Astrocyte (in vitro differentiated cells and primary cell): Measurements from ENCODE around the gene TMEM9. TPM values are rescaled to one million over a fixed set of nuclear protein-coding genes. Genes with fewer than 3 reads are reported as not detected.
A peak's percentile ranks its signal among the peaks of the same experiment; 100 is the strongest.

ENCODE experiments used
- DNase-seq: peaks from one replicate; pipeline ENCODE4 v3.0.0-alpha.2; 2010; ENCODE audit warnings: low read depth
- FAIRE-seq: peaks from 2 replicates; lab custom pipeline; 2011; peaks lifted over from hg19 to GRCh38; lab: Jason Lieb, UNC
- H2AFZ ChIP-seq: 2 replicates; pipeline ENCODE4 v1.6.0; 2012; ENCODE audit warnings: low read depth, low read length, inconsistent platforms
- H3K27ac ChIP-seq: 2 replicates; pipeline ENCODE4 v1.5.1; 2011; ENCODE audit warnings: low read depth, low read length, inconsistent platforms
- H3K27me3 ChIP-seq: 2 replicates; pipeline ENCODE4 v1.6.0; 2011; ENCODE audit warnings: low read length, inconsistent platforms; ENCODE audit not compliant: insufficient read depth
- H3K36me3 ChIP-seq: 2 replicates; pipeline ENCODE4 v1.5.1; 2011; ENCODE audit warnings: low read length, inconsistent platforms; ENCODE audit not compliant: insufficient read depth
- H3K4me1 ChIP-seq: 2 replicates; pipeline ENCODE4 v1.5.1; 2011; ENCODE audit warnings: low read length, inconsistent platforms; ENCODE audit not compliant: insufficient read depth
- H3K4me2 ChIP-seq: 2 replicates; pipeline ENCODE4 v1.6.0; 2012; ENCODE audit warnings: low read length, inconsistent platforms
- H3K4me3 ChIP-seq: 2 replicates; pipeline ENCODE4 v1.5.1; 2011; ENCODE audit warnings: low read depth, mild to moderate bottlenecking, low read length, inconsistent platforms; ENCODE audit not compliant: insufficient read depth
- H3K79me2 ChIP-seq: 2 replicates; pipeline ENCODE4 v1.6.0; 2012; ENCODE audit warnings: mild to moderate bottlenecking, low read length, inconsistent platforms; ENCODE audit not compliant: insufficient read depth
- H3K9ac ChIP-seq: 2 replicates; pipeline ENCODE4 v1.6.0; 2012; ENCODE audit warnings: mild to moderate bottlenecking, low read length, inconsistent platforms
- H3K9me3 ChIP-seq: 2 replicates; pipeline ENCODE4 v1.5.1; 2012; ENCODE audit warnings: low read depth, mild to moderate bottlenecking, low read length, inconsistent platforms; ENCODE audit not compliant: insufficient read depth
- H4K20me1 ChIP-seq: 2 replicates; pipeline ENCODE4 v1.6.0; 2012; ENCODE audit warnings: low read length, inconsistent platforms; ENCODE audit not compliant: insufficient read depth
- H3K27ac Mint-ChIP-seq: one replicate; pipeline ENCODE4 v1.8.0; 2021; ENCODE audit warnings: mild to moderate bottlenecking, mixed read lengths; ENCODE audit not compliant: unreplicated experiment
- H3K27me3 Mint-ChIP-seq: one replicate; pipeline ENCODE4 v1.8.0; 2021; ENCODE audit warnings: low read depth, mixed read lengths; ENCODE audit not compliant: unreplicated experiment
- H3K36me3 Mint-ChIP-seq: one replicate; pipeline ENCODE4 v1.8.0; 2021; ENCODE audit warnings: low read depth, mixed read lengths; ENCODE audit not compliant: unreplicated experiment
- H3K4me1 Mint-ChIP-seq: one replicate; pipeline ENCODE4 v1.8.0; 2021; ENCODE audit warnings: low read depth, mixed read lengths; ENCODE audit not compliant: unreplicated experiment
- H3K4me3 Mint-ChIP-seq: one replicate; pipeline ENCODE4 v1.8.0; 2021; ENCODE audit warnings: mild to moderate bottlenecking, moderate library complexity, mixed read lengths; ENCODE audit not compliant: unreplicated experiment
- H3K9me3 Mint-ChIP-seq: one replicate; pipeline ENCODE4 v1.8.0; 2021; ENCODE audit warnings: mild to moderate bottlenecking, mixed read lengths; ENCODE audit not compliant: unreplicated experiment
- CTCF ChIP-seq: IDR thresholded peaks from 2 replicates; pipeline ENCODE4 v1.5.1; 2011; ENCODE audit warnings: low read depth, mild to moderate bottlenecking, inconsistent platforms, low read length, moderate library complexity; ENCODE audit not compliant: insufficient read depth
- EZH2 ChIP-seq: IDR thresholded peaks from 2 replicates; pipeline ENCODE4 v1.6.1; 2012; ENCODE audit warnings: mild to moderate bottlenecking, low read length, inconsistent platforms; ENCODE audit not compliant: insufficient read depth
- total RNA-seq: library from RNA; stranded (reverse); gene quantifications from 2 replicates; pipeline ENCODE4 v1.2.1, GENCODE V29; 2021

Gene TMEM9
- total RNA-seq, 1 donor from 2014 or later, result 88.1 TPM

DNA sequence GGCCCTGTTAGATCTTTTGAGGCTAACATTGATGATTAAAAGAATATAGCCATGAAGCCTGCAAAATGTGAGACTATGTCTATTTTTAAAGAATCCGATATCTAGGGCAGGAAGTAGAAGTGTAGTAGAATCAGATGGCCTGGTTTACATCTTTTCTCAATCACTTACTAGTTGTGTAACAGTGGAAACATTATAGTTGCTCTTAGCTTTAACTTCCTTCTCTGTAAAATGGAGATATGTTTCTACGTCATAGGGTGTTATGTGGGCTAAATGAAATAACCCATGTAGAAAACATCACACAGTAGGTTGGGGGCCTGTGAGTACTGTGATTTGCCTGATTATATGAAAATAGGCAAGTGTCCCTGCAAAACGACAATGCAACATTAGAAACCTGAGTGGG lies 31.9 kb upstream of the TMEM9 start:
- DNase-seq (no peak), FAIRE-seq (no peak)
- no peak overlapping the region for H3K4me3 Mint-ChIP-seq
- H3K27me3 Mint-ChIP-seq, result peaks cover 43% of the 10 kb centered on the region
- Histone ChIP-seq H2AFZ (no peak overlapping the region), H3K4me1 (peaks cover 19% of the 10 kb centered on the region), H3K9ac (no peak overlapping the region), H3K79me2 (no peaks in the 10 kb centered on the region), H4K20me1 (no peaks in the 10 kb centered on the region), H3K9me3 (no peaks in the 10 kb centered on the region), H3K4me3 (no peak overlapping the region), H3K27ac (no peak overlapping the region), H3K4me2 (no peak overlapping the region), H3K27me3 (peaks cover 5% of the 10 kb centered on the region), H3K36me3 (no peaks in the 10 kb centered on the region)
- H3K4me1 Mint-ChIP-seq, result peaks cover 15% of the 10 kb centered on the region
- no peak for TF ChIP-seq CTCF
- TF ChIP-seq EZH2, result no peak
- H3K9me3 Mint-ChIP-seq, result peaks cover 2% of the 10 kb centered on the region
- H3K27ac Mint-ChIP-seq, result no peak overlapping the region
- H3K36me3 Mint-ChIP-seq, result no peaks in the 10 kb centered on the region

GRCh38 chr1:201185527-201186128 lies 31.4 kb upstream of the TMEM9 start:
- Mint-ChIP-seq H3K36me3 (no peaks in the 10 kb centered on the region), H3K27ac (no peak overlapping the region), H3K4me3 (no peak overlapping the region), H3K4me1 (peaks cover 15% of the 10 kb centered on the region), H3K9me3 (peaks cover 2% of the 10 kb centered on the region), H3K27me3 (peaks cover 45% of the 10 kb centered on the region)
- TF ChIP-seq EZH2, result no peak
- TF ChIP-seq CTCF, result no peak
- no peak overlapping the region for H3K27ac ChIP-seq
- peaks cover 14% of the 10 kb centered on the region for H3K4me1 ChIP-seq
- FAIRE-seq (no peak), DNase-seq (no peak)
- no peaks in the 10 kb centered on the region for H3K79me2 ChIP-seq
- no peaks in the 10 kb centered on the region for H4K20me1 ChIP-seq
- H3K9me3 ChIP-seq, result no peaks in the 10 kb centered on the region
- H3K4me2 ChIP-seq, result peak overlapping the region; percentile 21
- H3K36me3 ChIP-seq, result no peaks in the 10 kb centered on the region
- H2AFZ ChIP-seq, result no peak overlapping the region
- no peak overlapping the region for H3K4me3 ChIP-seq
- no peak overlapping the region for H3K9ac ChIP-seq
- peaks cover 10% of the 10 kb centered on the region for H3K27me3 ChIP-seq

GRCh38 chr1:201185123-201185453 lies 30.8 kb upstream of the TMEM9 start:
- Histone ChIP-seq H2AFZ (peak overlapping the region; percentile 54), H3K4me3 (no peak overlapping the region), H3K79me2 (no peaks in the 10 kb centered on the region), H3K27ac (no peak overlapping the region), H3K9me3 (no peaks in the 10 kb centered on the region), H3K36me3 (no peaks in the 10 kb centered on the region), H3K27me3 (peaks cover 15% of the 10 kb centered on the region), H3K9ac (no peak overlapping the region), H3K4me2 (peak overlapping the region; percentile 21), H3K4me1 (peaks cover 14% of the 10 kb centered on the region), H4K20me1 (no peaks in the 10 kb centered on the region)
- FAIRE-seq, result no peak
- H3K27ac Mint-ChIP-seq, result no peak overlapping the region
- peaks cover 15% of the 10 kb centered on the region for H3K4me1 Mint-ChIP-seq
- H3K36me3 Mint-ChIP-seq, result no peaks in the 10 kb centered on the region
- H3K27me3 Mint-ChIP-seq, result peaks cover 50% of the 10 kb centered on the region
- DNase-seq, result no peak
- TF ChIP-seq EZH2, result no peak
- TF ChIP-seq CTCF, result no peak
- peaks cover 4% of the 10 kb centered on the region for H3K9me3 Mint-ChIP-seq
- H3K4me3 Mint-ChIP-seq, result no peak overlapping the region
